ENCODE measurements around the gene ELOVL4.
A peak's percentile ranks its signal among the peaks of the same experiment; 100 is the strongest.

Gene ELOVL4

DNA sequence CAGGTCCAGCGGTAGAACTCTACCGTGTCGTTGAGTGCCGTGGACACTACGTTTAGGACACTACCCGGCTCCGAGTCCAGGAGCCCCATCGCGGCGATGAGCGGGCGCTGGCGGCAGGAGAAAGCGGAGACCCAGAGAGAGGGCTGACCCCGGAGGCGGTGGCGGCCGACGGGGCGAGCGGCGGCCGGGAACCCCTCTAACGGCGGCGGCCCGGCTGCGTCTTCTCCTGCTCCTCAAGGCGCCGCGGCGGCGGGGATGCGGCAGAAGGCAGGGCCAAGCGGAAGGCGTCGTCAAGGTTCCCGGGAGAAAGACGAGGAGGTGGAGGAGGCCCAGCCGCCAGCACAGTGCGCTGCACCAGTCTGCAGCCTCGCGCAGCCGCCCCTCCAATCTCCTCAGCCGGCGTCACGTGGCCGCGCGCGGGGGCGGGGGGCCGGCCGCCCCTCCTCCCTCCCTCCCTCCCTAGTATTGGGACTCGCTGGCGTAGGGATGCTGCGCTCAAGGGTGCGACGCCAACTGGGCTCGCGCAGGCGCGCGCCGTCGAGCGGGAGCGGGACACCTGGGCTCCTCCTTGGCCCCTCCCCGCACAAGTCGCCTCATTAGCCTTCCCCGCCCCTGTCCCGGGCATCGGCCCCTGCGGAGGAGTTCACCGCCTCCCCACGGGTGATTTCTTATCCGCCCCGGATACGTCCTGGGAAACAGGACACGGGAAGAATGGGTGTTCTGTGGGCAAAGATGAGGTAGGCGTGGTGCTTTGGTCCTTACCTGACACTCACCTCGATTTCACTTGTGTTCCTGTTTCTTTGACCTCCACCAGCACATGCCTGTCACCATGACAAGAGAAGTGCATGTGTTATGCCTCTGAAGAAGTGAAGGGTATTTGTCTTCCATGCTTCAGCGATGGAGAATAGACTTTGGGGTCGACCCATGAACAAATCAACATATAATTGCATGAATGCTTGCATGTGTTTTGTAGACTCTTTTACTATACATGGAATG, at the start of gene ELOVL4:
Gene ELOVL4 (minus strand): TSS at position 363 of the 996 bp plus-strand sequence. CDS start 274 bp downstream, at position 89.
- peak; percentile 76 for DNase-seq

DNA sequence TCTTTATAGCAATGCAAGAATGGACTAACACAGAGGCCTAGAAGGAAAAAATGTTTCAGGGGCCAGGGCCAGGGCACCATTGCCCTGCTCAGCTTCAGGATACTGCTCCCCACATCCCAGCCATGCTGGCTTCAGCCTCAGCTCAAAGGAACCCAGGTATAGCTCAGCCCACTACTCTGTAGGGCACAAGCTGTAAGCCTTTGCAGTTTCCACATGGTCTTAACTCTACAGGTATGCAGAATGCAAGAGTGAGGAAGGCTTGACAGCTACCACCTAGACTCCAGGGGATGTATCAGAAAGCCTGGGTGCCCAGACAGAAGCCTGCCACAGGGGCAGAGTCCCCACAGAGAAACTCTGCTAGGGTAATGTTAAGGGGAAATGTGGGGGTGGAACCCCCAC, 46.6 kb upstream of the ELOVL4 start:
- DNase-seq = no peak

DNA sequence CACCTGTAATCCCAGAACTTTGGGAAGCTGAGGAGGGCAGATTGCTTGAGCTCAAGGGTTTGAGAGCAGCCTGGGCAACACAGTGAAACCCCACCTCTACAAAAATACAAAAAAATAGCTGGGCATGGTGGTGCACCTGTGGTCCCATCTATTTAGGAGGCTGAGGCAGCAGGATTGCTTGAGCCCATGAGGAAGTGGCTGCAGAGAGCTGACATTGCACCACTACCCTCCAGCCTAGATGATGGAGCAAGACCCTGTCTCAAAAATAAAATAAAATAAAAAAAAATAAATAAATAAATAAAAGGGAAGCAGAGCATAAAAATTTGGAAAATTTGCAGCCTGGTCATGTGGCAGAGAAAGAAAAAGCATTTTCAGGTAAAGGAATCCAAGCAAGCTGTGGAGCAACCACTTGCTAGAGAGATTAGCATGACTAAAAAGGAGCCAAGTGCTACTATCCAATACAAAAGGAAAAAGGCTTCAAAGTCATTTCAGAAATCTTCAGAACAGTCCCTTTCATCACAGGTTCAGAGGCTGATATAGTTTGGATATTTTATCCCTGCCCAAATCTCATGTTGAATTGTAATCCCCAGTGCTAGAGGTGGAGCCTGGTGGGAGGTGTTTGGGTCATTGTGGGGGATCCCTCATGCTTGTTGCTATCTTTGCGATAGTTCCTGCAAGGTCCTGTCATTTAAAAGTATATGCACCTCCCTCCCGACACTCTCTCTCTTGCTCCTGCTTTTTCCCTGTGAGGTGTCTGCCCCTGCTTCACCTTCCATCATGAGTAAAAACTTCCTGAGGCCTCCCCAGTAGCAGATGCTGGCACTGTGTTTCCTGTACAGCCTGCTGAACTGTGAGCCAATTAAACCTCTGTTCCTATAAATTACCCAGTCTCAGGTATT, 45.9 kb upstream of the ELOVL4 start:
- no peak for DNase-seq

DNA sequence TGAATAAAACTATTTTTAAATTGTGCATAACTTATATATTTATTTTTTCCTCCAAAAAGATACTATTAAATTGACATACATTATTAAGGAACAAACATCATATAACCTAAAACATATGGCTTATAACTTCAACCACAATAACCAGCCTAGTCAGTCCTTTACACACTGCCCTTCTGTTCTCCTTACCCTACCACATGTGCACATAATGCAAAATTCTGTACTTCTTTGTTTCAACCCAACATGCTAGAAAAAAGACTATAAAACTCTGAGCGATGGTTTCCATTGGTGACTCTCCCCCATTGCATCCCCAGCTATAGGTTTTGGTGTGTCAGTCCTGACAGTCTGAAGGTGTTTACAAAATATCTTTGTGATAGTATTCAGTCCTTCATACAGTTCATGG, 42.3 kb upstream of the ELOVL4 start:
- no peak for DNase-seq

DNA sequence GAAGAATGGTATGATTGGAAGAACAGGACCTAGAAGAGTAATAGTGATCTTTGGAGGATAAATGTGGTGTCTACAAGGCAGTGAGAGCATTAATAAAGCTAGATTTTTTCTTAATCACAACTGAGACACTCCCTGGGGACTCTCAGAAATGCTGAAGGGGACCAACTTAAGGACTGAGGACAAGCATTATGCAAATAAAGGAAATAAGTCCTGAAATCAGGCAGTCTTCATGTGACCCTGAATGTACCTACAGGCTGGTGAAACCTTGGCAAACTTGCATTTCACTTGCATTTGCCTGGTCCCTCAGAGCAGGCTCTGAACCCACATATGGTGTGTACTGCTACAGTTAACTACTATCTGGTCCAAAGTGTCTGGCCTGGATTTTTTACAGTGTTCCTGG, 37.8 kb upstream of the ELOVL4 start:
- no peak for DNase-seq

GRCh38 chr6:79984261-79984660, 36.9 kb upstream of the ELOVL4 start:
- peak; percentile 34 for DNase-seq

DNA sequence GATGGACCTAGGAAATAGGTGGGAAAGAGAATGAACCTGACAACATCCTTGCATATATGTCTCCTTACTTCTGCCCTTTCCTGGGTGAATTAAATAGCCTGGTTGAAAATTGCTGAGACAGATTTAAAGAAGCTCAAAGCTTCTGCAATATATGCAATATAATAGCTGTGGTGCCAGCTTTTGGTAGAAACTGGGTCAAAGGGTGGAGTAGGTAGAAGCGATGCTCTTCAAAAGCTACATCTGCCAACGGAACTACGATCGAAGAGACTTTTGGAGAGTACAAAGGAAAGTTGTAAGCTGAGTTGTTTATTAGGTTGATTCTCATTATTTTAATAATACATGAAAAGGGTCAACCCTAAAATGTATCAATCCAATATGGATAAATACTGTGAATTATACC, 34.3 kb upstream of the ELOVL4 start:
- DNase-seq = no peak

- DNase-seq = no peak
These were observed 23.8 kb upstream of the ELOVL4 start for GRCh38 chr6:79971193-79971592.

DNA sequence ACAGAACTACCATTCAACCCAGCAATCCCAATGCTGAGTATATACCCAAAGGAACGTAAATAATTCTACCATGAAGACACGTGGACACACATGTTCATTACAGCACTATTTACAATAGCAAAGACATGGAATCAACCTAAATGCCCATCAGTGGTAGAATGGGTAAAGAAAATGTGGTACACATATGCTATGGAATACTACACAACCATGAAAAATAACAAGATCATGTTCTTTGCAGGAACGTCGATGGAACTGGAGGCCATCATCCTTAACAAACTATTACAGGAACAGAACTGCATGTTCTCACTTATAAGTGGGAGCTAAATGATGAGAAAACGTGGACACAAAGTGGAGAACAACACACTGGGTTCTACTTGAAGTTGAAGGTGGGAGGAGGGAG, 22.4 kb upstream of the ELOVL4 start:
- no peak for DNase-seq

DNA sequence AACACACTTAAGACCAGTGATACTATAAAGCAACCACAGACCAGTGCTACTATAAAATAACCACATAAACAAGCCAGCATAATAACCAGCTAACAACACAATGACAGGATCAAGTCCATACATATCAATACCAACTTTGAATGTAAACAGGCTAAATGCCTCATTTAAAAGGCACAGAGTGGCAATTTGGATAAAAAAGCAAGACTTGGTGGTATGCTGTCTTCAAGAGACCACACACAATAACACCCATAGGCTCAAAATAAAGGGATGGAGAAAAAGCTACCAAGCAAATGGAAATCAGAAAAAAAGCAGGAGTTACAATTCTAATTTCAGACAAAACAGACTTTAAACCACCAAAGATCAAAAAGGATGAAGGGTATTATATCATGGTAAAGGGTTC, 19.8 kb upstream of the ELOVL4 start:
- no peak for DNase-seq

GRCh38 chr6:79964607-79965081, 17.3 kb upstream of the ELOVL4 start:
- peak; percentile 41 for DNase-seq

- DNase-seq = no peak
These were observed 7.5 kb upstream of the ELOVL4 start for GRCh38 chr6:79954849-79955248.

GRCh38 chr6:79949233-79949632, 1.9 kb upstream of the ELOVL4 start:
- peak; percentile 77 for DNase-seq

- peak; percentile 38 for DNase-seq
These were observed 822 bp downstream of the ELOVL4 start for GRCh38 chr6:79946272-79947190.

DNA sequence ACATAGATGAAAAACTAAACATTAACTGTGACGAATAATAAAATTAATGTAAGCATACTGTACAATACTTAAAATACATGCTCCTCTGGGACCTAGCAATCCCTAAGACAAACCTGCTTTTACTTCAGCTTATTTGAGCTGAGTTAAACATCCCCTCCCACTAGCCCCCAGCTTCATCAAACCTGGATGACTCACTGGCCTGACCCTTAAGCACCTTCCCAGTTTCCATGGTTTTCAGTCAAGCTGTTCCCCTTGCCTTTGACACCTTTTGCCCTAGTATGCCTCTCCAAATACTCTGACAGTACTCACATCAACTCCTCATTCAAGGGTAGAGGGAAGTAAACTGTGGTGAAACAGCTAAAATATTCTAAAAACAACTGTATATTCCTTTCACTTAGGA, 4.2 kb downstream of the ELOVL4 start:
- DNase-seq = no peak

- DNase-seq = no peak
These were observed 5.7 kb downstream of the ELOVL4 start for GRCh38 chr6:79941489-79942151.

DNA sequence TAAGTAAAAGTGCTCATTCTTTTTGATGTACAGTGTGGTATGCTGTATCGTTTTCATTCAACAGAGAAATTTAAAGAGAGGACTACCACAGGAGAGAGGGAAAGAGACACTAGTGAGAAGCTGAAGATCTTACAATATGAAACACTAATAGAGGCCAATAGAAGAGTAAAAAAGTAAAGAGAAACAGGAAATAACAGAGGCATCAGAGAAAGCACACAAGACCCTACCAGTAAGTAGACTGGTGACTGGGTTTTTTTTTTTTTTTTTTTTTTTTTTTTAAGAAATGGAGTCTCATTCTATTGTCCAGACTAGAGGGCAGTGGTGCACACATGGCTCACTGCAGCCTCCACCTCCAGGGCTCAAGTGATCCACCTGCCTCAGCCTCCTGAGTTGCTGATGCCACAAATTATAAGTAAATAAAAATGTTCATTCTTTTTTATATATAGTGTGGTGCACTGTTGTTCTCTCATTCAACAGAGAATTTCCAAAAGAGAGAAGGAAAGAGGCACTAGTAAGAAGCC, 18.8 kb downstream of the ELOVL4 start:
- DNase-seq = no peak

- DNase-seq = no peak
These were observed 19.6 kb downstream of the ELOVL4 start for GRCh38 chr6:79927758-79928157.

DNA sequence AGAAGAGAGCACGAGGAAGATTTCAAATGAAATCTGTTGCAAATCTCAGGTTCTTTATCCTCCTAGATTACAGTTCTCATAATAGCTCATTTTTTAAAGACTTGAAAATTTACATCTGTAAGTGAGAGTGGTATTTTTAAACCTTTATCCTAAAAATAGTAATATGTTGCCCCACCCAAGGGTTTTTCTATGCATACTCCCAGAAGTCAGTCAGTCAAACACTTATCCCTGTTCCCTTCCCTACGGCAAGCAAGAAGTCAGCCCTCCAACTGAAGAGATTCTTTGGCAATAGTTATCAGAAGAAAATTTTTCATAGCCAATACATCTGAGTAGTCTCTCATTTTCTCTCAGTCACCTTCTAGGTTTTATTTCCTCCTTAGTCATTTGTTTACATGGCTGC, 24.1 kb downstream of the ELOVL4 start:
- DNase-seq = no peak

DNA sequence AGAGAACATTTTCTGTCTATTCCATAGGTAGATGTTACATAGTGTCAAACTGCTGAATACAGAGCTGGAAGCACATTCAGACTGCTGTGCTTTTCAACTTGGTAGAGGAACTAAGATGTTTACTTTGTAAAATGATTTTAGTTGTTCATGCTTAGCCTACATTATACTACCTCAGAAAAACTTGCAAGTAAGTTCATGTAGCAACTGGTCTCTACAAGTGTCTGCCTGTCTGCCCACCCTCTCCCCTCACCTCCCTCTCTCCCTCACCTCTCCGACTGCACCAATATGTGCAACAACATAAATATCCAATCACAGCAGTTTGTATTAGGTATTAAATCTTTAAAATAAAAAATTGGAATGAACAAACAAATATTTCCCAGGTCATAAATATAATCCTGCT, 25.3 kb downstream of the ELOVL4 start:
- no peak for DNase-seq

DNA sequence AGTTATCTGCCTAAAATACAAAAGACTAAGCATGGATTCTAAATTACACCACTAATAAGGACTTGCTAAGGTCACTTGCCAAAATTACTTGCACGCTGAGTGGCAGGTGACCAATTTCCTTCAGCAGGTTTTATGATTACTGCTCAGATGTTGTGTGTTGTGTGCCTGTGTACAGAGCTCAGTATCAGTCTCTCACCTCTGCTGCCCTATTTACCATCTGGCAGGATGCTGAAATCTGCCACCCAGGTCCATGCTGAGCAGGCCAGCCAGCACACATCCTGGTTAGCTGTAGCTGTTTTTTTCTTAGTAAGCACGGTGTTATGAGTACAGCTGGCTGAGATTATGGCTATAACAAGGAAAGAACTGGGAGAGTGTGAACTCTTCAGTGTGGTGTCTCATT, 34.0 kb downstream of the ELOVL4 start:
- DNase-seq = no peak

DNA sequence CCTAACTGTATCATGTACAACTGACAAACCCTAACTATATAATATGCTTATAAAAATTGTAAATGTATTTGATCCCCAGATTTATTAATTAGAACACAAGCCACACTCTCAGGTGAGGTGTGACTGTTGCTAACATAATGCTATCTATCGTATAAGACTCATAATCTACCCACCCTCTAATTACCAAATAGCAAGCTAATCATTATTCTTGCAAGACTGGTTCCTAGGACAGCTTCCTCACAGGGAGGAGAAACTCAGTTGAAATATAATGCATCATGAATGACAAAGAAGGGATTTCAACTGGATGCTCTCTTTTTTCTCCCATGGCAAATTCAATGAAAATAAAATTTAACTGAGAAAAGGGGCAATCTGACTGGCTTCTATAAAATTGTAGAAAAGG, 35.4 kb downstream of the ELOVL4 start:
- no peak for DNase-seq

Measured in CD4-positive, alpha-beta T cell treated with Interleukin-12 subunit alpha and Interleukin-12 subunit beta, for 1 hour (primary cell).